Colon (tissue), 2 donors: ENCODE data around the gene OR1N2.
"Not testable (repeated sequence)": the region's sequence is repeated elsewhere in the genome, so short reads cannot be mapped to it uniquely, and the experiment has no call there.

Source experiments
- FAIRE-seq: peaks from 2 replicates; lab custom pipeline; 2012; peaks lifted over from hg19 to GRCh38; lab: Jason Lieb, UNC
- donor health status: control.
- donor health status: control.

Gene OR1N2, protein sequence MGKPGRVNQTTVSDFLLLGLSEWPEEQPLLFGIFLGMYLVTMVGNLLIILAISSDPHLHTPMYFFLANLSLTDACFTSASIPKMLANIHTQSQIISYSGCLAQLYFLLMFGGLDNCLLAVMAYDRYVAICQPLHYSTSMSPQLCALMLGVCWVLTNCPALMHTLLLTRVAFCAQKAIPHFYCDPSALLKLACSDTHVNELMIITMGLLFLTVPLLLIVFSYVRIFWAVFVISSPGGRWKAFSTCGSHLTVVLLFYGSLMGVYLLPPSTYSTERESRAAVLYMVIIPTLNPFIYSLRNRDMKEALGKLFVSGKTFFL

DNA sequence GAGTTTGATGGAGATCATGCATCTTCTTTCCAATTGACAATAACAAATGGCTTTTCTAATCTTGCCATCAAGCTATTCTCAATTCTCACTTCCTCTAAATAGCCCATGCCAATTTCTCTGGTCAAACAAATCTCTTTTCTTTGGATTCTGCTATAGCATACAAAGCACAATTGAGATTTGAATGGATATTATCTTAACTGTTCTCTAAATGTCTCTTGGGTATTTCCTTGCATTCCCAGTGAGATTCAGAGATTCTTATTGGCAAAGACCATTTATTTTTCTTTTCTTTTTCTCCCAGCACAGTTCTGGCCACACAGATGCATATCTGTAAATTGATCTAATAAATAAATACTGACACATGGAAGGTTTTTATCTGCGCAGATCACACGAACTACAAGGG is at the start of gene OR1N2:
Gene OR1N2 (plus strand): TSS at position 301 of the 400 bp plus-strand sequence. CDS start 100 bp downstream, outside the sequence.
- no peak for FAIRE-seq

DNA sequence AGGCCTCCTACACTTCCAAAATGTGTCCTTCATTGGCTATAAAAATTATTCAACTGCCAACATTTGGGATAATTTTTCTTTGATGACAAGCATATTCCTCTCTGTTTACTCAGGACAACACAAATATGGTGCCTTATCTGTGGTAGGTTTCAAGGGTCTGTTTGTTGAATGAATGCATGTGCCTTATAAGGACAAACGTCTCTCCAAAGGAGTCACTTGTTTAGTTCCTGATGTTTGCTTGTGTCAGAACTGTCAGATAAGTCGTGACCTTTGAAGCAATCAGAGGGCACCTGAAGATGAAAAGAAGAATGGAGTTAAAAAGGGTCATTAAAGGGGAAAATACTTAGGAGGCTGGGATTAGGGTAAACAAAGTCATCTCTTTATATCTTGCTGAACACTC is 45.9 kb upstream of the OR1N2 start:
- FAIRE-seq, result no peak

DNA sequence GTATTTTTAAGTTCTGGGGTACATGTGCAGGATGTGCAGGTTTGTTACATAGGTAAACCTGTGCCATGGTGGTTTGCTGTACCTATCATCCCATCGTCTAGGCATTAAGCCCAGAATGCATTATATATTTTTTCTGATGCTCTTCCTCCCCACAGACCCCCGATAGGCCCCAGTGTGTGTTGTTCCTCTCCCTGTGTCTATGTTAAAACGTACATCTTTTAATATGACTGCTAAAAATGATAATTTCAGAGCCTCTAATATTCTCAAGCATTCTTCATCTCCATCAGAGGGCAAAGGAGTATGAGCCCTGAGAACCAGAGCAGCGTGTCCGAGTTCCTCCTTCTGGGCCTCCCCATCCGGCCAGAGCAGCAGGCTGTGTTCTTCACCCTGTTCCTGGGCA is 42.4 kb upstream of the OR1N2 start, which contains the start of gene OR1J2:
Gene OR1J2 (plus strand): TSS at position 301 of the 400 bp plus-strand sequence. CDS start 0 bp downstream, at position 301.
- no peak for FAIRE-seq

DNA sequence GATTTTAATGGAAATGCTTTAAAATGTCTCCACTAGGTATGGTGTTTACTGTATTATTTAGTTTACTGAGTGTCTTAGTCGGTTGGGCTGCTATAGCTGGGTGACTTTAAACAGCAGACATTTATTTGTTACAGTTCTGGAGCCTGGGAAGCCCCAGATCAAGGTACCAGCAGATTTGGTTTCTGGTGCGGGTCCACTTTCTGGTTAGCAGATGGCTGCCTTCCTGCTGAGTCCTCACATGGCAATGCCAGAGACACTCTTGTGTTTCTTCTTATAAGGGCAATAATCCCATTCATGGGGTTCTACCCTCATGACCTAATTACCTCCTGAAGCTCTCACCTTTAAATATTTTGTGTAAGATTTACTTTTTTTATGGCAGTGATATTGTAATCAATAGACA is 34.7 kb upstream of the OR1N2 start:
- FAIRE-seq, result no peak

DNA sequence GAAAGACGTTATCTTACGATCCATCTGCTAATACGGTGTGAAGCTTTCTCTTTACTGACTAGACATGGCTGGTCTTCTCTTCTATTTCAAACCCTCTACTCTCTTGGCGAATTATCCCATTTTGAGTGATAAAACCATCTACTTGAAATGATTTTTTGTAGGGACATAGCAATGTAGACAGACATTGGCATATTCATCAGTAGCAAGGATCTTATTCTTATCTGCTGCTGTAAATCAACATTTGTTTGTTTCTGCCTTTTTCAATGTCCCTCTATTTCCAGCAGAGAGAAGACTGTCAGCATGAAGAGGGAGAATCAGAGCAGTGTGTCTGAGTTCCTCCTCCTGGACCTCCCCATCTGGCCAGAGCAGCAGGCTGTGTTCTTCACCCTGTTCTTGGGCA is 34.1 kb upstream of the OR1N2 start, which contains the start of gene OR1J4:
Gene OR1J4 (plus strand): TSS at position 301 of the 400 bp plus-strand sequence. CDS start 0 bp downstream, at position 301.
- no peak for FAIRE-seq

DNA sequence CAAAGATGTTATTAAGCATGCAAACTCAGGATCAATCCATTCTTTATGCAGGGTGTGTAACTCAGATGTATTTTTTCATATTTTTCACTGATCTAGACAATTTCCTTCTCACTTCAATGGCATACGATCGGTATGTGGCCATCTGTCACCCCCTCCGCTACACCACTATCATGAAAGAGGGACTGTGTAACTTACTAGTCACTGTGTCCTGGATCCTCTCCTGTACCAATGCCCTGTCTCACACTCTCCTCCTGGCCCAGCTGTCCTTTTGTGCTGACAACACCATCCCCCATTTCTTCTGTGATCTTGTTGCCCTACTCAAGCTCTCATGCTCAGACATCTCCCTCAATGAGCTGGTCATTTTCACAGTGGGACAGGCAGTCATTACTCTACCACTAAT is 33.5 kb upstream of the OR1N2 start:
- no peak for FAIRE-seq

DNA sequence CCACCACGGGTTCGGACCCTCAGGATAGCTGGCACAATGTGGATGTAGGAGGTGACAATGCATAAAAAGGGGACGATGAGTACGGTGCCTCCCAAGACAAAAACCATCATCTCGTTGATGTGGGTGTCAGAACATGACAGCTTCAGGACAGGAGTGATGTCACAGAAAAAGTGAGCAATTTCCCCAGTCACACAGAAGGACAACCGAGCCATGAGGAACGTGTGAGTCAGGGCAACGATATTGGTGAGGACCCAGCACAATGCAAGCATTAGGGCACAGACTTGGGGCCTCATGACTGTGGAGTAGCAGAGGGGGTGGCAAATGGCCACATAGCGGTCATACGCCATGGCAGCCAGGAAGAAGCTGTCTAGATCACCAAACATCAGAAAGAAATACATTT is 26.3 kb upstream of the OR1N2 start:
- FAIRE-seq, result no peak

DNA sequence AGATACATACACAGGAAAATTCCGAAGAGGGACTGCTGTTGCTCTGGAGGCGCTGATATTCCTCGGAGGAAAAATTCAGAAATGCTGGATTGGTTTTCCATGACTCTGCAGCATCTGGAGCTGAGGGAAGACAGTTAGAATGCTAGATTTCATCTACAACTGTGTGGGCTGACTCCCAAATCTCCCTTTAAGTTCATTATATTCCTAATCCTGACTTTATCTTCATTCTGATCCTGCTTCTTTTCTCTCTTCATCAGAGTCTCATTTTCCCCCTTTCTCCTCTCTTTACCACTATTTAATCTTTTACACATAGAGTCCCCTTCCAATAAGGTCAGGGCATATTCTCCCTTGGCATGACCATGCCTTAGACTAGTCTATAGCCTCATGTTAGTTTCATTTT is 25.7 kb upstream of the OR1N2 start, which contains the start of gene OR1N1:
Gene OR1N1 (minus strand): TSS at position 101 of the 400 bp plus-strand sequence. CDS start 0 bp downstream, at position 101.
- FAIRE-seq, result no peak

DNA sequence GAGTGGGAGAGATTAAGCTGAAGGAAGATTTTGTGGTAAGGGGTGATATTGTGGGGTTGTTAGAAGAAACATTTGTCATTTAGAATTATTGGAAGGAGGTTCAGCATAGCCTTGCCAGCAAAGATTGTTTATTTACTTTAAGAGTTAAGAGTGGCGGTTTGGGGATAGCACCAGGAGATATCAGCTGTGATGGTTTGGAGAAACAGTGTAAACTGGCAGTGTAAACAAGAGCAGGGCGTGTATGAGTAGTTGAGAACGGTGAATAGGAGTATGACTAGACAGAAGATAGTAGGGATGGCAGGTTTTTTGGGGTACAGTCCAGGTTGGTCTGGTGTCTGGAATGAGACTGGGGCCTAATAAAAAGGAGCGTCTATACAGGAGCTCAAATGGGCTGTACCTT is 21.8 kb upstream of the OR1N2 start:
- FAIRE-seq, result not testable (repeated sequence)

DNA sequence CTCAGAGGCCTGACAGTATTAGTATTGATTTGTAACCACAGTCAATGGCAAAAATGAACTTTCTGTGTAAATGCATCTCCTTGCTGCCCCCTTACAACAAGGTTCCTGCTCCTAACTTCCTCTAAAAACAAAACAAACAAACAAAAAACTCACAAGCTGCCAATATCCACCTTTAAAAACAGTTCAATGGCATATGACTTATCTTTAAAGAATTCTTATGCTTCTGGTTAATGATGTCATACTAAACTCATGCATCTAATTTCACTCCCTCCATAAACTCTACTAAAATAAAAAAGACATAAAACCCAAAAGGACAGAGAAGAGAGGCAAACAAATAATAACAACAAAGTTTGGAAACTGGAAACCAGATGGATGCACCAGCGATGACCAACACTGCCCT is 16.8 kb upstream of the OR1N2 start:
- no peak for FAIRE-seq

DNA sequence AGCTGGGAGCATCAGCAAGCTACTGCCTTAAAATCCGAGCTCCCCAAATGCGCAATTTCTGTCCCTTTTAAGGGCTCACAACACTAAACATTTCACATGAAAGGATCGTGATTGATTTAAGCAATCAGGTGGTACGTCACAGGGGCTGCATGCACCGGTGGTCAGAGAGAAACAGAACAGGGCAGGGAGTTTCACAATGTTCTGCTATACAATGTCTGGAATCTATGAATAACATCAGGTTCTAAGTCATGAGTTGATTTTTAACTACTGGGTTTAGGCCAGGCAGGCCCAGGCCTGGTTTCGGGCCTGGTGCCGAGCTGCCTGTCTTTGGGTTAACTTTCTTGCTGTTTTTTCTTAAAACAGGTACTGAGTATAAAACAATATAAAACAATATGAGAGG is 15.8 kb upstream of the OR1N2 start:
- not testable (repeated sequence) for FAIRE-seq

DNA sequence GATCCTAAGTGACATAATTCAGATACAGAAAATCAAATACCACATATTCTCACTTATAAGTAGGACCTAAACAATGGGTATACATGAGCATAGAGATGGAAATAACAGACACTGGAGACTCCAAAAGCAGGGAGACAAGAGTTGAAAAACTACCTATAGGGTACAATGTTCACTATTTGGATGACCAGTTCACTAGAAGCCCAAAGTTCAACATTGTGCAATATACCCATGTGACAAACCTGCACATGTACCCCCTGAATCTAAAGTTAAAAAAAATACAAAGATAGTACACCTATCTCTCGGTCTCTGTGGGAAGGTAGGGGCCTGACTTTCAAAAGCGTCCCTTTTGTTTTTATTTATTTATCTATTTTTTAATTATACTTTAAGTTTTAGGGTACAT is 14.2 kb upstream of the OR1N2 start:
- FAIRE-seq, result no peak

DNA sequence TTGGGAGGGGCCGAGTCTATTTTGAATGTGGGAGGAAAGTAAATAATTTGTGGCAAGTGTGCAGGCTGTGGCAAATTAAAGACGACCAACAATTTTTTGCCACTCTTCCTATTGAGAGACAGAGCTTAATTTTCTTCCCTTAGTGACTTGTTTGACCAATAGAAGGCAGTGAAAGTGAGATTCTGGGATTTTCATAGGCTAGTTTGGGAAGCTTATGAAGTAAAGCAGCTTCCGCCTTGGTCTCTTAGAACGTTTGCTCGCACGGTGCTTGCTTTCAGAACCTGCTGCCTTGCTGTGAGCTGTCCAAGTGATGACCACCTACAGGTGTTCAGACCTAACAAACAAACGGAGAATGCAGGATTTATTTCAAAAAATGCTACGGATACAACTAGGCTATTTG is 6.7 kb upstream of the OR1N2 start:
- FAIRE-seq, result no peak

DNA sequence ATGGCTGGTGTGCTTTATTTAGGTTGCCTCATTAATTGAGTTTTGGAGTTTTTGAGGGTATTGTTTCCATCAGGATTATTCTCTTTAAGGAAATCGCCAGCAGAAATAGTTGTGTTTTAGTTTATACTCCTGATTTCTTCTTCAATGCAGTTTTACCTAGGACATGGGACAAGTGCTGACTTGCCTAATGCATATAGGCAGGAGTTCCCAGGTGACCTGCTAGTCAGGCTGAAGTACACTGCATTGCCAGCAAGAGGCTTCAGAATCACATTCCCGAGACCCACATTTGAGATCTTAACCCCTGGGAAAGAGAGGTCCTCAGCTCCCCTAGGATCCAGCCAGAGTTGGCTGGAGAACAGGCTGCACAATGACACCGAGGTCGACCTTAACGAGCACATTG is 1.5 kb upstream of the OR1N2 start:
- FAIRE-seq, result no peak

DNA sequence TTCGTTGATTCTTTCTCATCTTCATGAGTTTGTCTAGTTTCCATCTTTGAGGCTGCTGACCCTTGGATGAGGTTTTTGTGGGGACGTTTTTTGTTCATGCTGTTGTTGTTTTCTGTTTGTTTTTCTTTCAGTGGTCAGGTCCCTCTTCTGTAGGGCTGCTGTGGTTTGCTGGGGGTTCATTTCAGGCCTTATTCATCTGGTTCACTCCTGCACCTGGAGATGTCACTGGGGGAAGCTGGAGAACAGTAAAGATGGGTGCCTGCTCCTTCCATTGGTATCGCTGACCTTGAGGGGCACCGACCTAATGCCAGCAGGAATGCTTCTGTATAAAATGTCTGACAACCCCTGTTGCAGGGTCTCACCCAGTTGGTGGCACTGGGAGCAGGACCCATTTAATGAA is 8.5 kb downstream of the OR1N2 start:
- no peak for FAIRE-seq

DNA sequence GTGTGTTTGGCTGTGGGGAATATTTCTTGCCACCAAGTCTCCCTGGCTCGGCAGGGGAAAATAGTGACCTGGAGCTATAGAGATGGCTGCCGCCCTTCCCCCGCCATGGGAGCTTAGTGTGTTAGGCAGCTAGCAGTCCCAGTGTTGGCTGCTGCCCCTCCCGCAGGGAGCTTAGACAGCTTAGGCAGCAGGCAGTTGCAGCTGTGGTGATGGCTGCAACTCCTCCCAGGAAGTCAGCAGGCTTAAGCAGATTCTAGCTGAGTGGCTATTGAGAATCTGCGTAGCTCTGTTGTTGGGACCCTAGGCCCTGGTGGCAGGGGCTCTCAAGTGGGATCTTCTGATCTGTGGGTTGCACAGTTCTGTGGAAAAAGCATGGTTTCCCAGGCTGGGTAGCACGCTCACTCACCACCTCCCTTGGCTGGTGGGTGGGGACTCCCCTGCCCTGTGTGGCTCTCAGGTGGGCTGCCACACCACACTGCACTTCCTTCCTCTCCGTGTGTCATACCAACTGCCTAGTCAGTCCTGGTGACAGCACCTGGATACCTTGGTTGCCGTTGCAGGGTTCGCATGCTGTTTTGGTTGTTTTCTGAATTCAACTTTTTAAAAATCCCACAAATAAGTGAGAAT is 9.3 kb downstream of the OR1N2 start:
- FAIRE-seq, result no peak

DNA sequence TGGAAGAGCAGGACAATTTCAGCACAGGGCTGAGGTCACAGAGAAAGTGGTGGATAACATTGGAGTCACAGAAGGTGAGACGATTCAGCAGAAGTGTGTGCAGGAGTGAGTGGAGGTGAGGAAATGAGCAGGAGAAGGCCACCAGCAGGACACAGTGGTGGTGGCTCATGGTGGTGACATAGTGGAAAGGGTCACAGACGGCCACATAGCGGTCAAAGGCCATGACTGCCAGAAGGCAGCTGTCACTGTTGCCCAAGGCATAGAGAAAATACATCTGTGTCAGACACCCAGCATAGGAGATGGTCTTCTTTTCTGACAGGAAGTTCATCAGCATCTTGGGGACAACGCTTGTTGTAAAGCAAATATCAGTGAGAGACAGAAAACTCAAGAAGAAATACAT is 15.0 kb downstream of the OR1N2 start:
- no peak for FAIRE-seq

DNA sequence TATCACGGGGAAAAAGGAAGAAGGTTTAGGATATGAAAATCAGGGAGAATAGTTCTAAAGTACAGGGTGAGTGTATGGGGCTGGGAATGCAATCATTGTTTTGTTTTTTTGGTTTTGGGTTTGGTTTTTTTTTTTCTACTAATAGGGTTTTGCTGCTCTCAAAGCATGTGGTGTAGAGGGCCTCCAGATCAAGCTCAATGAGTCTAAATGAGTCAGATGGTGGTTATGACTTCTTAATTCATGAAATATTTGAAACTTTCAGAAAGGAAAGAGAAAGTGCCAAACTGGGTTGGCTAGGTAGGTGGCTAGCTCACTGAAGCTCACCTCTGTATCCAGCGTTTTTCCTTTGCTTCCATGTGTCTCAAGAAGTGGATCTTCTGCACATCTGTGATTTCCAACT is 19.5 kb downstream of the OR1N2 start:
- FAIRE-seq, result no peak

DNA sequence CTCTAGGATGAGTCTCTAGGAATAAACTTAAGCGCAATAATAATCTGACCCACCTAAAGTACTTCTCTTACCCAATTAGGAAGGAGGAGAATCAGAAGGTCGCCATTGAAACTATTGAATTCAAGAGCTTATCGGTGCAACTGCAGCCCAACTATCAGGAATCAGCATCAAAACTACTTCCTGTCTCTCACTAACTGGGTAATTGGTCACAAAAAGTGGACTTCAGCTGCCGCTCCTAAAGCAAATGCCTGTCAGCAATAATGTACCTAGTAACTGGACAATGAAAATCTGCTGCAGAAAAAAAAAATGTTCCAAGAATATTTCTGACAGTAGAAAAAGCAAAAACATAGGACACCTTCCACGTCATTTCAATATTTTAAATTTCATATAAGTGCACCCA is 27.0 kb downstream of the OR1N2 start:
- FAIRE-seq, result no peak

DNA sequence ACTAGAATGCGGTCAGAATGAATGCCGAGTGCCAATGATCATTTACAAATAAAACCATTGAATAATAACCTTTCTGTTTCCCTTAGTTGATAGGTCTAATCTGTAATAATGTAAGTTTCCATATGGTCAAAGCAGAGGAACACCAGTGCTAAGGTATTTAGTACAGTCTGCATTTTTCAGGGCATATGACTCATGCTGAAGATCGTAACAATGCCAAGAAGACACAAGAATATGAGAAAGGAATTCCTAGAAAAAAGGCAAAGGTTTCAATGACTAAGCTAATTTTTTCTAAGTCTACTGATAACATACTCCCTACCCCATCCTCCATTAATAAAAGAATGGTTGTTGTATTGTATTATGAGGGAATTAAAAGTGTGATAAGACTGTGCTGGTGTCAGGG is 27.4 kb downstream of the OR1N2 start:
- no peak for FAIRE-seq

DNA sequence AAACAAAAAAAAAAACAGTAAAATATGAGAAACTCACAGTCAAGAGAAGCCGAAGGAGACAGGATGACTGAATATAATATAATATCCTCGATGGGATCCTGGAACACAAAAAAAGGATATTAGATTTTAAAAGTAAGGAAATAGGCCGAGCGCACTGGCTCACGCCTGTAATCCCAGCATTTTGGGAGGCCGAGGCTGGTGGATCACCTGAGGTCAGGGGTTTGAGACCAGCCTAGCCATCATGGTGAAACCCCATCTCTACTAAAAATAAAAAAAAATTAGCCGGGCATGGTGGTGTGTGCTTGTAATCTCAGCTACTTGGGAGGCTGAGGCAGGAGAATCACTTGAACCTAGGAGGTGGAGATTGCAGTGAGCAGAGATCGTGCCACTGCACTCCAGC is 30.4 kb downstream of the OR1N2 start, which contains the start of gene OR1L8:
Gene OR1L8 (minus strand): TSS at position 101 of the 400 bp plus-strand sequence. CDS start 14,907 bp downstream, outside the sequence.
- FAIRE-seq, result not testable (repeated sequence)
